AG08396 (cell line): ENCODE data around the gene NTRK1.

Source experiments
- DNase-seq: peaks from one replicate; pipeline ENCODE4 v3.0.0; 2012; ENCODE audit warnings: low spot score, mixed read lengths

Gene NTRK1

GRCh38 chr1:156857532-156857931 lies 3.1 kb upstream of the NTRK1 start:
- no peak for DNase-seq

- no peak for DNase-seq
Measured at GRCh38 chr1:156858555-156858956, 2.1 kb upstream of the NTRK1 start.

GRCh38 chr1:156858959-156859522 lies 1.6 kb upstream of the NTRK1 start, which contains the start of gene INSRR:
Gene INSRR, minus strand, starts transcription at chr1:156859117. Its CDS starts 496 bp downstream, at chr1:156858621.
- no peak for DNase-seq

- DNase-seq, result peak; percentile 57
Measured at GRCh38 chr1:156859523-156860112, 1.0 kb upstream of the NTRK1 start.

GRCh38 chr1:156860113-156860627 lies 495 bp upstream of the NTRK1 start:
- peak; percentile 84 for DNase-seq

GRCh38 chr1:156862584-156862983 lies 1.9 kb downstream of the NTRK1 start:
- DNase-seq, result no peak

GRCh38 chr1:156862997-156863599 lies 2.4 kb downstream of the NTRK1 start:
- DNase-seq, result no peak

GRCh38 chr1:156863631-156864030 lies 3.0 kb downstream of the NTRK1 start:
- no peak for DNase-seq

- DNase-seq, result no peak
Measured at GRCh38 chr1:156864796-156865195, 4.1 kb downstream of the NTRK1 start.

- no peak for DNase-seq
Measured at GRCh38 chr1:156865258-156865657, 4.6 kb downstream of the NTRK1 start.

- DNase-seq, result no peak
Measured at GRCh38 chr1:156865865-156866248, 5.2 kb downstream of the NTRK1 start.

- DNase-seq, result no peak
Measured at GRCh38 chr1:156866249-156866909, 5.7 kb downstream of the NTRK1 start.

- DNase-seq, result no peak
Measured at GRCh38 chr1:156868341-156868740, 7.7 kb downstream of the NTRK1 start.

- DNase-seq, result no peak
Measured at GRCh38 chr1:156869455-156869854, 8.8 kb downstream of the NTRK1 start.

- DNase-seq, result no peak
Measured at GRCh38 chr1:156873659-156874058, 13.0 kb downstream of the NTRK1 start.

GRCh38 chr1:156874142-156874541 lies 13.5 kb downstream of the NTRK1 start:
- no peak for DNase-seq

GRCh38 chr1:156874572-156875340 lies 14.1 kb downstream of the NTRK1 start:
- no peak for DNase-seq

- DNase-seq, result no peak
Measured at GRCh38 chr1:156875341-156875615, 14.6 kb downstream of the NTRK1 start.

GRCh38 chr1:156876281-156876680 lies 15.6 kb downstream of the NTRK1 start:
- no peak for DNase-seq

GRCh38 chr1:156877433-156878170 lies 16.9 kb downstream of the NTRK1 start:
- no peak for DNase-seq

GRCh38 chr1:156879876-156880275 lies 19.2 kb downstream of the NTRK1 start:
- no peak for DNase-seq

- DNase-seq, result no peak
Measured at GRCh38 chr1:156880473-156880872, 19.8 kb downstream of the NTRK1 start.
